ENCODE data around the gene FARSA.

DNA sequence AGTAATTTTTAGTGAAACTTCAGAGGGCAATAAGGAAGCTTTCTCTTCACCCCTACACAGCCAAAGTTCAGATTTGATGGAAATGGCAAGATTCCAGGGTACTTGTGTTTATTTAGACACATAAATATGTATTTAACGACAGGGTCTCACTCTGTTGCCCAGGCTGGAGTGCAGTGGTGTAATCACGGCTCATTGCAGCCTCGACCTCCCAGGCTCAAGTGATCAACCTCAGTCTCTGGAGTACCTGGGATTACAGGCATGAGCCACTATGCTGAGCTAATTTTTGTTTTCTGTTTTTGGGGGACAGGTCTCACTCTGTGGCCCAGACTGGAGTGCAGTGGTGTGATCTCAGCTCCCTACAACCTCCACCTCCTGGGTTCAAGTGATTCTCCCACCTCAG lies 12.5 kb downstream of the FARSA start:
- TF ChIP-seq, protein P1, sequence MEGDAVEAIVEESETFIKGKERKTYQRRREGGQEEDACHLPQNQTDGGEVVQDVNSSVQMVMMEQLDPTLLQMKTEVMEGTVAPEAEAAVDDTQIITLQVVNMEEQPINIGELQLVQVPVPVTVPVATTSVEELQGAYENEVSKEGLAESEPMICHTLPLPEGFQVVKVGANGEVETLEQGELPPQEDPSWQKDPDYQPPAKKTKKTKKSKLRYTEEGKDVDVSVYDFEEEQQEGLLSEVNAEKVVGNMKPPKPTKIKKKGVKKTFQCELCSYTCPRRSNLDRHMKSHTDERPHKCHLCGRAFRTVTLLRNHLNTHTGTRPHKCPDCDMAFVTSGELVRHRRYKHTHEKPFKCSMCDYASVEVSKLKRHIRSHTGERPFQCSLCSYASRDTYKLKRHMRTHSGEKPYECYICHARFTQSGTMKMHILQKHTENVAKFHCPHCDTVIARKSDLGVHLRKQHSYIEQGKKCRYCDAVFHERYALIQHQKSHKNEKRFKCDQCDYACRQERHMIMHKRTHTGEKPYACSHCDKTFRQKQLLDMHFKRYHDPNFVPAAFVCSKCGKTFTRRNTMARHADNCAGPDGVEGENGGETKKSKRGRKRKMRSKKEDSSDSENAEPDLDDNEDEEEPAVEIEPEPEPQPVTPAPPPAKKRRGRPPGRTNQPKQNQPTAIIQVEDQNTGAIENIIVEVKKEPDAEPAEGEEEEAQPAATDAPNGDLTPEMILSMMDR (IDR thresholded peaks at IDR 0.05), result no peak
- TF ChIP-seq POLR2A (IDR thresholded peaks at IDR 0.05), result no peak

Data from body of pancreas (tissue), 4 donors.